CD14-positive monocyte (primary cell): ENCODE measurements around the gene AVPR2. TPM values are rescaled to one million over a fixed set of nuclear protein-coding genes. Genes with fewer than 3 reads are reported as not detected.
A peak's percentile ranks its signal among the peaks of the same experiment; 100 is the strongest.

Experiments
- DNase-seq, 3 donors: peaks; one replicate each; pipeline ENCODE4 v3.0.0-alpha.2; 2011 to 2022
- H2AFZ ChIP-seq: 2 replicates; pipeline ENCODE4 v1.6.0; 2012; ENCODE audit warnings: mild to moderate bottlenecking, low read depth, low read length, inconsistent platforms; ENCODE audit not compliant: insufficient read depth, poor library complexity, severe bottlenecking
- H3K27ac ChIP-seq, 2 donors: 1 replicate in 1 of 2; 2 replicates in 1 of 2; pipeline ENCODE4 v1.5.1; 2012 to 2013; ENCODE audit warnings: low read length in 2 of 2, control low read depth in 1 of 2, inconsistent platforms in 1 of 2, low read depth in 1 of 2, mild to moderate bottlenecking in 1 of 2
- H3K27me3 ChIP-seq, 2 donors: one replicate each; pipeline versions ENCODE4 v1.6.0 to v1.6.1; 2011 to 2013; ENCODE audit warnings: low read length in 2 of 2; ENCODE audit not compliant: control insufficient read depth in 2 of 2, insufficient read depth in 2 of 2
- H3K36me3 ChIP-seq, 2 donors: replicated peaks in 1 of 2; 1 replicate in 1 of 2; 2 replicates in 1 of 2; pipeline versions ENCODE4 v1.5.1 to v1.6.1; 2012 to 2013; ENCODE audit warnings: low read length in 2 of 2, control low read depth in 1 of 2, inconsistent platforms in 1 of 2, mild to moderate bottlenecking in 1 of 2; ENCODE audit not compliant: insufficient read depth in 2 of 2, control insufficient read depth in 1 of 2
- H3K4me1 ChIP-seq, 2 donors: 1 replicate in 1 of 2; 2 replicates in 1 of 2; pipeline versions ENCODE4 v1.5.1 to v1.6.1; 2012 to 2013; ENCODE audit warnings: low read length in 2 of 2, control low read depth in 1 of 2, inconsistent platforms in 1 of 2, mild to moderate bottlenecking in 1 of 2, moderate library complexity in 1 of 2; ENCODE audit not compliant: insufficient read depth in 2 of 2, control insufficient read depth in 1 of 2
- H3K4me2 ChIP-seq: replicated peaks from 2 replicates; pipeline ENCODE3; 2012; ENCODE audit warnings: low read length, moderate library complexity, mild to moderate bottlenecking; ENCODE audit not compliant: poor library complexity, severe bottlenecking; ENCODE audit errors: extremely low read depth
- H3K4me3 ChIP-seq, 3 experiments: fragments of 200-600 bp in 1 of 3; sonication (generic) in 1 of 3; replicated peaks in 1 of 3; 1 replicate in 2 of 3; 2 replicates in 1 of 3; pipeline ENCODE4 v1.5.1; 2011 to 2013; ENCODE audit warnings: low read length in 3 of 3, mild to moderate bottlenecking in 3 of 3, control low read depth in 2 of 3, low read depth in 2 of 3, inconsistent platforms in 1 of 3, moderate library complexity in 1 of 3
- H3K79me2 ChIP-seq: 2 replicates; pipeline ENCODE4 v1.6.0; 2012; ENCODE audit warnings: mild to moderate bottlenecking, control low read depth, inconsistent platforms, low read length, moderate library complexity; ENCODE audit not compliant: insufficient read depth
- H3K9ac ChIP-seq: 2 replicates; pipeline ENCODE4 v1.6.0; 2017; ENCODE audit warnings: low read length, mild to moderate bottlenecking; ENCODE audit not compliant: insufficient read depth, poor library complexity, severe bottlenecking
- H3K9me3 ChIP-seq, 2 donors: replicated peaks in 1 of 2; 1 replicate in 1 of 2; 2 replicates in 1 of 2; pipeline versions ENCODE4 v1.5.1 to v1.6.1; 2012 to 2013; ENCODE audit warnings: low read length in 2 of 2, control low read depth in 1 of 2; ENCODE audit not compliant: control insufficient read depth in 1 of 2, insufficient read depth in 1 of 2
- H4K20me1 ChIP-seq: 2 replicates; pipeline ENCODE4 v1.6.0; 2012; ENCODE audit warnings: mild to moderate bottlenecking, low read length, control low read depth, moderate library complexity; ENCODE audit not compliant: insufficient read depth
- H3K27ac Mint-ChIP-seq, 7 donors: one replicate each; pipeline ENCODE4 v1.8.0; 2020; ENCODE audit warnings: mild to moderate bottlenecking in 7 of 7, mixed read lengths in 7 of 7, moderate library complexity in 6 of 7, inconsistent platforms in 2 of 7
- H3K27me3 Mint-ChIP-seq, 3 donors: one replicate each; pipeline ENCODE4 v1.8.0; 2021 to 2022; ENCODE audit warnings: low read depth in 3 of 3, mild to moderate bottlenecking in 3 of 3, mixed read lengths in 3 of 3, moderate library complexity in 3 of 3, inconsistent platforms in 1 of 3
- H3K36me3 Mint-ChIP-seq, 2 donors: one replicate each; pipeline ENCODE4 v1.8.0; 2020; ENCODE audit warnings: mixed read lengths in 2 of 2, inconsistent platforms in 1 of 2, mild to moderate bottlenecking in 1 of 2
- H3K4me1 Mint-ChIP-seq: one replicate; pipeline ENCODE4 v1.8.0; 2020; ENCODE audit warnings: mild to moderate bottlenecking, mixed read lengths
- H3K4me3 Mint-ChIP-seq, 2 donors: one replicate each; pipeline ENCODE4 v1.8.0; 2020; ENCODE audit warnings: mild to moderate bottlenecking in 2 of 2, mixed read lengths in 2 of 2, moderate library complexity in 1 of 2
- H3K9me3 Mint-ChIP-seq, 7 donors: one replicate each; pipeline ENCODE4 v1.8.0; 2020 to 2022; ENCODE audit warnings: mixed read lengths in 7 of 7, mild to moderate bottlenecking in 6 of 7, moderate library complexity in 6 of 7, inconsistent platforms in 2 of 7
- CTCF ChIP-seq: fragments of 200-600 bp; IDR thresholded peaks from one replicate; pipeline ENCODE4 v1.8.0; 2022; ENCODE audit warnings: antibody characterized with exemption, mild to moderate bottlenecking
- WGBS: methylation state at CpG from one replicate; pipeline ENCODE4 v1.1.5; 2013; ENCODE audit warnings: missing lambda C conversion rate; ENCODE audit not compliant: insufficient coverage; 5-methylcytosine and 5-hydroxymethylcytosine counted together
- intact Hi-C, 2 donors: fragments of 100-400 bp; cut with micrococcal nuclease; formaldehyde crosslinking; loops; one replicate each; pipeline versions ENCODE4 v1.15.0 to v1.15.1; 2023
- polyA plus RNA-seq, 3 donors: library from polyadenylated mRNA; depleted of rRNA in 1 of 3; unstranded in 2 of 3; stranded (reverse) in 1 of 3; fragments of 300-500 nt in 2 of 3; fragments of >200 nt in 1 of 3; fragmentation: Illumina TruSeq in 2 of 3; gene quantifications; 1 replicate in 2 of 3; 2 replicates in 1 of 3; pipeline ENCODE4 v1.2.3, GENCODE V29; 2012 to 2021

AVPR2 gene
- polyA plus RNA-seq, 3 donors = 0.14 to 0.27 TPM; not detected in 1

GRCh38 chrX:153935326-153935851 lies 30.9 kb downstream of the AVPR2 start:
- H3K27me3 Mint-ChIP-seq = peaks cover 1 to 52% (median 2%) of the 10 kb centered on the region in 3 donors
- peaks cover 38 to 50% of the 10 kb centered on the region in 2 donors for H3K36me3 ChIP-seq
- no peak overlapping the region for H3K4me3 ChIP-seq
- H3K9me3 Mint-ChIP-seq = peaks cover 0 to 11% (median 2%) of the 10 kb centered on the region in 7 donors
- peak overlapping the region; percentile 42 to 45 for H3K4me3 Mint-ChIP-seq
- H3K9me3 ChIP-seq = no peaks in the 10 kb centered on the region
- H3K4me2 ChIP-seq = peak overlapping the region; percentile 94
- H4K20me1 ChIP-seq = peaks cover 74% of the 10 kb centered on the region
- TF ChIP-seq CTCF = no peak
- H3K27me3 ChIP-seq = peaks cover 0 to 3% of the 10 kb centered on the region in 2 donors
- peaks cover 34% of the 10 kb centered on the region for H3K79me2 ChIP-seq
- WGBS = 47% methylated on average over 12 of the region's 32 CpGs
- intact Hi-C loops = no loop called here
- H3K4me1 ChIP-seq = peaks cover 15 to 20% of the 10 kb centered on the region in 2 donors
- peaks cover 28 to 46% of the 10 kb centered on the region in 2 donors for H3K36me3 Mint-ChIP-seq
- H3K27ac ChIP-seq = no peak overlapping the region
- H2AFZ ChIP-seq = no peak overlapping the region
- H3K9ac ChIP-seq = no peak overlapping the region
- peak overlapping the region in 1 of 7 donors; percentile 30 for H3K27ac Mint-ChIP-seq
- H3K4me1 Mint-ChIP-seq = peaks cover 18% of the 10 kb centered on the region
- DNase-seq = no peak

GRCh38 chrX:153937056-153937455 lies 32.6 kb downstream of the AVPR2 start:
- H3K9me3 Mint-ChIP-seq = peaks cover 0 to 14% (median 2%) of the 10 kb centered on the region in 7 donors
- Histone ChIP-seq H4K20me1 (peaks cover 69% of the 10 kb centered on the region), H3K27ac (no peak overlapping the region), H3K9ac (no peak overlapping the region), H3K36me3 (peaks cover 21 to 33% of the 10 kb centered on the region in 2 donors), H3K4me3 (no peak overlapping the region), H3K79me2 (peaks cover 24% of the 10 kb centered on the region), H3K27me3 (peaks cover 0 to 3% of the 10 kb centered on the region in 2 donors), H3K4me2 (no peak overlapping the region), H3K9me3 (no peaks in the 10 kb centered on the region), H2AFZ (no peak overlapping the region), H3K4me1 (peaks cover 21 to 23% of the 10 kb centered on the region in 2 donors)
- H3K36me3 Mint-ChIP-seq = peaks cover 16 to 30% of the 10 kb centered on the region in 2 donors
- H3K27ac Mint-ChIP-seq = no peak overlapping the region
- peaks cover 26% of the 10 kb centered on the region for H3K4me1 Mint-ChIP-seq
- H3K27me3 Mint-ChIP-seq = peaks cover 0 to 57% (median 1%) of the 10 kb centered on the region in 3 donors
- no peak overlapping the region for H3K4me3 Mint-ChIP-seq
- no peak for DNase-seq
- TF ChIP-seq CTCF = no peak
- WGBS = no CpG with 5 or more reads among the region's 3 CpGs
- intact Hi-C loops = no loop called here
